PC-9 (cell line): Measurements from ENCODE around the gene FALEC. TPM values are rescaled to one million over a fixed set of nuclear protein-coding genes. Genes with fewer than 3 reads are reported as not detected.

ENCODE experiments used
- BruUV-seq: library from RNA; stranded (reverse); fragments of 400-500 nt; replicated peaks from 2 replicates; lab custom pipeline; 2021; lab: Mats Ljungman, UMichigan
- CTCF ChIA-PET: fragments of 300-600 bp; sonication (Branson Sonifier 250); formaldehyde crosslinking; loops from one replicate; lab custom pipeline; 2022; ENCODE audit warnings: antibody characterized with exemption; lab: Charles Lee
- POLR2A ChIA-PET: fragments of 300-600 bp; sonication (Branson Sonifier 250); formaldehyde crosslinking; loops from one replicate; lab custom pipeline; 2022; ENCODE audit warnings: antibody characterized with exemption; ENCODE audit not compliant: unreplicated experiment; lab: Charles Lee
- DNase-seq, 2 experiments: peaks; one replicate each; pipeline versions ENCODE4 v3.0.0 to v3.0.0-alpha.2; 2015 to 2022; ENCODE audit warnings: mixed read lengths in 1 of 2
- H2AFZ ChIP-seq: fragments of 200-600 bp; sonication (generic); 2 replicates; pipeline ENCODE4 v1.8.1; 2017; ENCODE audit warnings: antibody characterized with exemption
- H3F3A ChIP-seq: fragments of 200-600 bp; sonication (generic); 2 replicates; pipeline ENCODE4 v1.8.1; 2017; ENCODE audit warnings: antibody characterized with exemption, mild to moderate bottlenecking, low read depth; ENCODE audit not compliant: insufficient read depth
- H3K27ac ChIP-seq: fragments of 200-600 bp; sonication (generic); 2 replicates; pipeline ENCODE4 v1.6.1; 2016; ENCODE audit warnings: mixed run types
- H3K27me3 ChIP-seq: fragments of 200-600 bp; sonication (generic); 2 replicates; pipeline ENCODE4 v1.6.1; 2016; ENCODE audit warnings: low read depth, mixed run types; ENCODE audit not compliant: insufficient read depth
- H3K36me3 ChIP-seq: fragments of 200-600 bp; sonication (generic); 2 replicates; pipeline ENCODE4 v1.6.1; 2016; ENCODE audit warnings: low read depth, mixed run types
- H3K4me1 ChIP-seq: fragments of 200-600 bp; sonication (generic); replicated peaks from 2 replicates; pipeline ENCODE4 v1.6.1; 2016; ENCODE audit warnings: mixed run types; ENCODE audit not compliant: insufficient read depth
- H3K4me2 ChIP-seq: fragments of 200-600 bp; sonication (generic); 2 replicates; pipeline ENCODE4 v1.6.1; 2017; ENCODE audit warnings: mixed run types
- H3K4me3 ChIP-seq: fragments of 200-600 bp; sonication (generic); 2 replicates; pipeline ENCODE4 v1.6.1; 2016; ENCODE audit warnings: mixed run types
- H3K79me2 ChIP-seq: fragments of 200-600 bp; sonication (generic); 2 replicates; pipeline ENCODE4 v1.6.1; 2017; ENCODE audit warnings: low read depth, mixed run types
- H3K9me2 ChIP-seq: fragments of 200-600 bp; sonication (generic); 2 replicates; pipeline ENCODE4 v1.8.1; 2017; ENCODE audit warnings: mild to moderate bottlenecking; ENCODE audit not compliant: insufficient read depth
- H3K9me3 ChIP-seq: fragments of 200-600 bp; sonication (generic); 2 replicates; pipeline ENCODE4 v1.8.1; 2016; ENCODE audit warnings: low read depth; ENCODE audit not compliant: insufficient read depth
- H4K20me1 ChIP-seq: fragments of 200-600 bp; sonication (generic); 2 replicates; pipeline ENCODE4 v1.8.1; 2017; ENCODE audit not compliant: insufficient read depth
- CTCF ChIP-seq: fragments of 200-600 bp; sonication (generic); conservative IDR thresholded peaks from 2 replicates; pipeline ENCODE4 v1.6.1; 2017; ENCODE audit warnings: mixed run types, antibody characterized with exemption, mild to moderate bottlenecking, moderate library complexity
- EZH2 ChIP-seq: fragments of 200-600 bp; sonication (generic); IDR thresholded peaks from 2 replicates; pipeline ENCODE4 v1.8.0; 2017; ENCODE audit warnings: antibody characterized with exemption, low read depth
- intact Hi-C: fragments of 100-400 bp; cut with micrococcal nuclease; formaldehyde crosslinking; loops from one replicate; pipeline ENCODE4 v1.10.0; 2022; ENCODE audit not compliant: unreplicated experiment
- total RNA-seq: library from RNA; stranded (reverse); gene quantifications from 2 replicates; pipeline ENCODE4 v1.2.3, GENCODE V29; 2021

The FALEC gene
- total RNA-seq, 1 experiment from 2014 or later: 0.94 TPM

- Histone ChIP-seq H4K20me1 (no peaks in the 10 kb centered on the region), H3K36me3 (peaks cover 17% of the 10 kb centered on the region; the same call in 1 of the 2 replicates), H3K4me3 (no peak overlapping the region), H3K27ac (no peak overlapping the region), H3F3A (peaks cover 22% of the 10 kb centered on the region), H2AFZ (no peak overlapping the region), H3K4me1 (0 out of 2 replicates have a peak, but pooled peaks cover 3% of the 10 kb centered on the region), H3K9me2 (no peaks in the 10 kb centered on the region), H3K9me3 (no peaks in the 10 kb centered on the region), H3K27me3 (no peaks in the 10 kb centered on the region), H3K79me2 (no peaks in the 10 kb centered on the region), H3K4me2 (no peak overlapping the region)
- CTCF ChIA-PET: no interaction called here
- BruUV-seq: no TSS peak
- DNase-seq: no peak
- POLR2A ChIA-PET: no interaction called here
- no peak for TF ChIP-seq CTCF
- TF ChIP-seq EZH2: no peak
- intact Hi-C loops: no loop called here
These were observed 42.9 kb upstream of the FALEC start for GRCh38 chr1:150472601-150473200.

GRCh38 chr1:150473659-150474058, 41.9 kb upstream of the FALEC start:
- H3K9me3 ChIP-seq: no peaks in the 10 kb centered on the region
- intact Hi-C loops: no loop called here
- H3K4me2 ChIP-seq: no peak overlapping the region
- TF ChIP-seq EZH2 (no peak), CTCF (no peak)
- no TSS peak for BruUV-seq
- peaks cover 22% of the 10 kb centered on the region for H3F3A ChIP-seq
- no peaks in the 10 kb centered on the region for H3K9me2 ChIP-seq
- no peaks in the 10 kb centered on the region for H4K20me1 ChIP-seq
- CTCF ChIA-PET: no interaction called here
- H3K27ac ChIP-seq: no peak overlapping the region
- H3K4me1 ChIP-seq: peaks cover 3% of the 10 kb centered on the region; the same call in 1 of the 2 replicates
- no peak for DNase-seq
- no peak overlapping the region for H3K4me3 ChIP-seq
- peaks cover 14% of the 10 kb centered on the region; the same call in 1 of the 2 replicates for H3K36me3 ChIP-seq
- no peaks in the 10 kb centered on the region for H3K27me3 ChIP-seq
- H3K79me2 ChIP-seq: no peaks in the 10 kb centered on the region
- POLR2A ChIA-PET: no interaction called here
- H2AFZ ChIP-seq: no peak overlapping the region

GRCh38 chr1:150474869-150475268, 40.7 kb upstream of the FALEC start:
- H3K27ac ChIP-seq: no peak overlapping the region
- H3K4me3 ChIP-seq: no peak overlapping the region
- H3K9me3 ChIP-seq: no peaks in the 10 kb centered on the region
- no peaks in the 10 kb centered on the region for H4K20me1 ChIP-seq
- H3K4me2 ChIP-seq: no peak overlapping the region
- intact Hi-C loops: no loop called here
- TF ChIP-seq CTCF (no peak), EZH2 (no peak)
- ChIA-PET POLR2A (interaction anchor here (0.7 kb wide), 2 partner anchors 276 to 653 kb away, joined by 7 to 8 read pairs; no protein-coding TSS in a partner anchor), CTCF (no interaction called here)
- H3F3A ChIP-seq: peaks cover 22% of the 10 kb centered on the region
- DNase-seq: no peak
- H3K9me2 ChIP-seq: no peaks in the 10 kb centered on the region
- no peaks in the 10 kb centered on the region for H3K27me3 ChIP-seq
- peaks cover 3% of the 10 kb centered on the region; the same call in 1 of the 2 replicates for H3K4me1 ChIP-seq
- H3K79me2 ChIP-seq: no peaks in the 10 kb centered on the region
- peaks cover 11% of the 10 kb centered on the region; the same call in 1 of the 2 replicates for H3K36me3 ChIP-seq
- no TSS peak for BruUV-seq
- H2AFZ ChIP-seq: no peak overlapping the region
